GM18507 (cell line): ENCODE measurements around the gene SMYD3.
"Not testable (repeated sequence)": the region's sequence is repeated elsewhere in the genome, so short reads cannot be mapped to it uniquely, and the experiment has no call there.

Experiments used
- DNase-seq: peaks from one replicate; pipeline ENCODE4 v3.0.0; 2011; ENCODE audit warnings: low read depth; ENCODE audit not compliant: insufficient read length; ENCODE audit errors: extremely low spot score
- FAIRE-seq: peaks from 2 replicates; lab custom pipeline; 2011; peaks lifted over from hg19 to GRCh38; lab: Jason Lieb, UNC

SMYD3 gene

GRCh38 chr1:245770156-245770555 lies 736.9 kb downstream of the SMYD3 start:
- DNase-seq: no peak
- FAIRE-seq: no peak

GRCh38 chr1:245768596-245768995 lies 738.5 kb downstream of the SMYD3 start:
- no peak for FAIRE-seq
- no peak for DNase-seq

GRCh38 chr1:245765230-245766000 lies 741.7 kb downstream of the SMYD3 start:
- FAIRE-seq: no peak
- no peak for DNase-seq

GRCh38 chr1:245763873-245764331 lies 743.2 kb downstream of the SMYD3 start:
- DNase-seq (no peak), FAIRE-seq (no peak)

GRCh38 chr1:245762396-245762910 lies 744.6 kb downstream of the SMYD3 start:
- DNase-seq (no peak), FAIRE-seq (no peak)

- FAIRE-seq: no peak
- DNase-seq: no peak
Measured at GRCh38 chr1:245760301-245760700, 746.8 kb downstream of the SMYD3 start.

GRCh38 chr1:245754463-245754961 lies 752.6 kb downstream of the SMYD3 start:
- no peak for FAIRE-seq

GRCh38 chr1:245753807-245754206 lies 753.3 kb downstream of the SMYD3 start:
- DNase-seq (no peak), FAIRE-seq (no peak)

More at GRCh38 chr1:245754463-245754961, 752.6 kb downstream of the SMYD3 start:
- no peak for DNase-seq

- DNase-seq (no peak), FAIRE-seq (no peak)
Measured at GRCh38 chr1:245752561-245752960, 754.5 kb downstream of the SMYD3 start.

GRCh38 chr1:245751726-245752470 lies 755.2 kb downstream of the SMYD3 start:
- no peak for FAIRE-seq
- no peak for DNase-seq

- FAIRE-seq (no peak), DNase-seq (no peak)
Measured at GRCh38 chr1:245751116-245751515, 756.0 kb downstream of the SMYD3 start.

GRCh38 chr1:245750261-245750660 lies 756.8 kb downstream of the SMYD3 start:
- DNase-seq (no peak), FAIRE-seq (no peak)

GRCh38 chr1:245749053-245749452 lies 758.0 kb downstream of the SMYD3 start:
- FAIRE-seq (no peak), DNase-seq (no peak)

- DNase-seq: no peak
- no peak for FAIRE-seq
Measured at GRCh38 chr1:245748646-245749045, 758.4 kb downstream of the SMYD3 start.

- FAIRE-seq (no peak), DNase-seq (no peak)
Measured at GRCh38 chr1:245748240-245748639, 758.8 kb downstream of the SMYD3 start.

GRCh38 chr1:245742896-245743295 lies 764.2 kb downstream of the SMYD3 start:
- no peak for DNase-seq
- no peak for FAIRE-seq

- not testable (repeated sequence) for FAIRE-seq, DNase-seq
Measured at GRCh38 chr1:245740336-245740735, 766.7 kb downstream of the SMYD3 start.

- DNase-seq: no peak
Measured at GRCh38 chr1:245730801-245731200, 776.3 kb downstream of the SMYD3 start.

GRCh38 chr1:245728035-245728434 lies 779.0 kb downstream of the SMYD3 start:
- FAIRE-seq, DNase-seq: not testable (repeated sequence)

More at GRCh38 chr1:245730801-245731200, 776.3 kb downstream of the SMYD3 start:
- FAIRE-seq: no peak

- no peak for FAIRE-seq
- DNase-seq: no peak
Measured at GRCh38 chr1:245721488-245721887, 785.6 kb downstream of the SMYD3 start.
